DND-41 (cell line): ENCODE results near the gene OR6C2.
"Not testable (repeated sequence)": the region's sequence is repeated elsewhere in the genome, so short reads cannot be mapped to it uniquely, and the experiment has no call there.

Experiments
- ATAC-seq: fragments of 200-7000 bp; cut with Tn5 transposase; 3 replicates; pipeline ENCODE4 v1.9.1; 2021; ENCODE audit warnings: low read depth; ENCODE audit not compliant: insufficient read depth
- DNase-seq: peaks from one replicate; pipeline ENCODE4 v3.0.0-alpha.2; 2020
- H2AFZ ChIP-seq: 2 replicates; pipeline ENCODE4 v1.6.0; 2012; ENCODE audit warnings: low read depth, low read length
- H3K27ac ChIP-seq: 2 replicates; pipeline ENCODE4 v1.5.1; 2012; ENCODE audit warnings: low read length, inconsistent platforms
- H3K27me3 ChIP-seq: fragments of 200-600 bp; sonication (generic); 2 replicates; pipeline ENCODE4 v1.6.0; 2012; ENCODE audit warnings: low read length, mild to moderate bottlenecking, inconsistent platforms; ENCODE audit not compliant: insufficient read depth, poor library complexity
- H3K36me3 ChIP-seq: 2 replicates; pipeline ENCODE4 v1.5.1; 2012; ENCODE audit warnings: low read length, inconsistent platforms; ENCODE audit not compliant: insufficient read depth
- H3K4me1 ChIP-seq: 2 replicates; pipeline ENCODE4 v1.5.1; 2012; ENCODE audit warnings: mild to moderate bottlenecking, low read length; ENCODE audit not compliant: insufficient read depth
- H3K4me2 ChIP-seq: 2 replicates; pipeline ENCODE4 v1.6.0; 2012; ENCODE audit warnings: mild to moderate bottlenecking, moderate library complexity, low read length, inconsistent platforms; ENCODE audit not compliant: insufficient read depth
- H3K4me3 ChIP-seq, 2 experiments: fragments of 200-600 bp in 1 of 2; shearing (Covaris generic) in 1 of 2; 2 replicates each; pipeline ENCODE4 v1.5.1; 2012 to 2016; ENCODE audit warnings: inconsistent platforms in 2 of 2, low read length in 2 of 2, mild to moderate bottlenecking in 2 of 2, low read depth in 1 of 2, moderate library complexity in 1 of 2
- H3K79me2 ChIP-seq: 2 replicates; pipeline ENCODE4 v1.6.0; 2012; ENCODE audit warnings: low read length, inconsistent platforms; ENCODE audit not compliant: insufficient read depth
- H3K9ac ChIP-seq: 2 replicates; pipeline ENCODE4 v1.6.0; 2012; ENCODE audit warnings: low read depth, mild to moderate bottlenecking, inconsistent platforms, low read length, moderate library complexity
- H3K9me3 ChIP-seq: 2 replicates; pipeline ENCODE4 v1.5.1; 2012; ENCODE audit warnings: low read length, moderate library complexity, mild to moderate bottlenecking, inconsistent platforms; ENCODE audit not compliant: insufficient read depth, severe bottlenecking
- H4K20me1 ChIP-seq: 2 replicates; pipeline ENCODE4 v1.6.0; 2012; ENCODE audit warnings: low read length; ENCODE audit not compliant: insufficient read depth
- EZH2 ChIP-seq: IDR thresholded peaks from 3 replicates; pipeline ENCODE4 v1.6.1; 2012; ENCODE audit warnings: borderline replicate concordance, low read depth, mild to moderate bottlenecking, moderate library complexity, low read length, inconsistent platforms; ENCODE audit not compliant: severe bottlenecking
- TF ChIP-seq, protein P1 (sequence below): IDR thresholded peaks from 2 replicates; pipeline ENCODE4 v1.5.1; 2012; ENCODE audit warnings: borderline replicate concordance, low read length, moderate library complexity, mild to moderate bottlenecking; ENCODE audit not compliant: poor library complexity, severe bottlenecking; ENCODE audit errors: extremely low read depth

The OR6C2 gene

DNA sequence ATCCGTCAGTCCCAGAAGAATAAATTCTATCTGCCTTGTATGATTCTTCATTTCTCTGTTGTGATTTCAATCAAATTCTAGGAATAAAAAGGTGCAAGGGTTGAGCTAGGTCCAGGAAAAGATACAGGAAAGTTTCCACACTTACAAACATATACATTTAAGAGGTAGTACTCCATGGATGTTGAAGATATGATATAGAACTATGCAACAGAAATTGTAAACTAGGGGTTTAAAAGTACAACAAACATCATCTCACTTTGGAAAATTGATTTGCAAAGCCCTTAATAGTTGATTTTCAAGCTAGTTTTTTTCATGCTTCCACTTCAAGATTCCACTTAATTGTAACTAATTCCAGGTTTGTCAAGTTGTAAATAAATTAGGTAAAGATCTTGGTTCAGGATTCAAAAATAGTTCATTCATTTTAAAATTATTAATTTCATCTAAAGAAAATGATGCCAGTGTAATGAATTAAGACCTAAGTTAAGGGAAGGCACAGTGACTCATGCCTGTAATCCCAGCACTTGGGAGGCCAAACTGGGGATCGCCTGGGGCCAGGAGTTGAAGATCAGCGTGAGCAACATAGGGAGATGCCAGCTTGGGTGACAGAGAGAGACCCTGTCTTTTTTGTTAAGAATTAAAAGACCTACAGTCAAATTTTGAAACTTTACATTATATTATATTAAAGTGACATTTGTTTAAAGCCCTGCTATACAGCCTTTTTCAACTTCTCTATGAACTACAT lies 26.4 kb downstream of the OR6C2 start, which contains the start of gene OR6C70:
Gene OR6C70, minus strand, starts transcription at position 51 of the 742 bp plus-strand sequence. Its CDS starts 0 bp downstream, at position 51.
- Histone ChIP-seq H2AFZ (no peak within 1 kb of the TSS), H3K79me2 (no peaks in the 10 kb centered on the region), H3K27ac (no peak within 1 kb of the TSS), H3K4me1 (no peaks in the 10 kb centered on the region), H3K9ac (no peak within 1 kb of the TSS), H3K4me3 (no peak within 1 kb of the TSS), H4K20me1 (no peaks in the 10 kb centered on the region), H3K27me3 (peaks cover 11% of the 10 kb centered on the region), H3K9me3 (no peaks in the 10 kb centered on the region), H3K4me2 (no peak within 1 kb of the TSS), H3K36me3 (no peaks in the 10 kb centered on the region)
- TF ChIP-seq EZH2, result no peak
- TF ChIP-seq, protein P1, sequence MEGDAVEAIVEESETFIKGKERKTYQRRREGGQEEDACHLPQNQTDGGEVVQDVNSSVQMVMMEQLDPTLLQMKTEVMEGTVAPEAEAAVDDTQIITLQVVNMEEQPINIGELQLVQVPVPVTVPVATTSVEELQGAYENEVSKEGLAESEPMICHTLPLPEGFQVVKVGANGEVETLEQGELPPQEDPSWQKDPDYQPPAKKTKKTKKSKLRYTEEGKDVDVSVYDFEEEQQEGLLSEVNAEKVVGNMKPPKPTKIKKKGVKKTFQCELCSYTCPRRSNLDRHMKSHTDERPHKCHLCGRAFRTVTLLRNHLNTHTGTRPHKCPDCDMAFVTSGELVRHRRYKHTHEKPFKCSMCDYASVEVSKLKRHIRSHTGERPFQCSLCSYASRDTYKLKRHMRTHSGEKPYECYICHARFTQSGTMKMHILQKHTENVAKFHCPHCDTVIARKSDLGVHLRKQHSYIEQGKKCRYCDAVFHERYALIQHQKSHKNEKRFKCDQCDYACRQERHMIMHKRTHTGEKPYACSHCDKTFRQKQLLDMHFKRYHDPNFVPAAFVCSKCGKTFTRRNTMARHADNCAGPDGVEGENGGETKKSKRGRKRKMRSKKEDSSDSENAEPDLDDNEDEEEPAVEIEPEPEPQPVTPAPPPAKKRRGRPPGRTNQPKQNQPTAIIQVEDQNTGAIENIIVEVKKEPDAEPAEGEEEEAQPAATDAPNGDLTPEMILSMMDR, result no peak
- DNase-seq (no peak), ATAC-seq (no peak)

DNA sequence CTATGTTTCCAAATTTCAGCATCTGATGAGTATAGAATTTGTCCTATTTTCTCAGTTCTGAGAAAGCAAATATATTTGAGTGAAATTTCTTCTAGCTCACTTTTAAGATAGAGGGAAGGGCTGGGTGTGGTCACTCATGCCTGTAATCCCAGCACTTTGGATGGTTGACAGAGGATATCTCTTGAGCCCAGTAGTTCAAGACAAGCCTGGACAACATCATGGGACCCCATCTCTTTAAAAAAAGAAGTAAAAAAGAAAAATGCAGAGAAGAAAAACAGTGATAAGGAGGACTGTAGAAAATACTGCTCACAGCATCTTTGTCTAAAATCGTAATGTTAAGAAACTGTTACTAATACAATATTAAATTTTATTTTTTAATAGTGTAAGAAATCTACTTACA lies 28.4 kb downstream of the OR6C2 start:
- no peak for ATAC-seq
- H3K36me3 ChIP-seq, result no peaks in the 10 kb centered on the region

DNA sequence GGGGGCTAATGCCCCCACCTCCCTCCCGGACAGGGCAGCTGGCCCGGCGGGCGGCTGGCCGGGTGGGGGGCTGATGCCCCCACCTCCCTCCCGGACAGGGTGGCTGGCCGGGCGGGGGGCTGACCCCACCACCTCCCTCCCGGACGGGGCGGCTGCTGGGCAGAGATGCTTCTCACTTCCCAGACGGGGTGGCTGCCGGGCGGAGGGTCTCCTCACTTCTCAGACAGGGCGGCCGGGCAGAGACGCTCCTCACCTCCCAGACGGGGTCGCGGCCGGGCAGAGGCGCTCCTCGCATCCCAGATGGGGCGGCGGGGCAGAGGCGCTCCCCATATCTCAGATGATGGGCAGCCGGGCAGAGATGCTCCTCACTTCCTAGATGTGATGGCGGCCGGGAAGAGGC lies 35.3 kb downstream of the OR6C2 start:
- not testable (repeated sequence) for H3K36me3 ChIP-seq, DNase-seq, H3K9ac ChIP-seq, H3K9me3 ChIP-seq, H3K4me1 ChIP-seq, H2AFZ ChIP-seq, H3K27me3 ChIP-seq, H3K4me3 ChIP-seq, H3K27ac ChIP-seq, ATAC-seq, H3K4me2 ChIP-seq, H4K20me1 ChIP-seq, H3K79me2 ChIP-seq

More for the DNA sequence above, 28.4 kb downstream of the OR6C2 start:
- peaks cover 12% of the 10 kb centered on the region for H3K27me3 ChIP-seq
- no peak for DNase-seq
- TF ChIP-seq, protein P1, result no peak
- no peak for TF ChIP-seq EZH2
- no peaks in the 10 kb centered on the region for H3K79me2 ChIP-seq
- H3K4me3 ChIP-seq, result no peak overlapping the region
- H3K4me2 ChIP-seq, result no peak overlapping the region
- no peak overlapping the region for H3K27ac ChIP-seq
- H4K20me1 ChIP-seq, result no peaks in the 10 kb centered on the region
- no peak overlapping the region for H2AFZ ChIP-seq
- no peak overlapping the region for H3K9ac ChIP-seq
- H3K4me1 ChIP-seq, result no peaks in the 10 kb centered on the region
- no peaks in the 10 kb centered on the region for H3K9me3 ChIP-seq

DNA sequence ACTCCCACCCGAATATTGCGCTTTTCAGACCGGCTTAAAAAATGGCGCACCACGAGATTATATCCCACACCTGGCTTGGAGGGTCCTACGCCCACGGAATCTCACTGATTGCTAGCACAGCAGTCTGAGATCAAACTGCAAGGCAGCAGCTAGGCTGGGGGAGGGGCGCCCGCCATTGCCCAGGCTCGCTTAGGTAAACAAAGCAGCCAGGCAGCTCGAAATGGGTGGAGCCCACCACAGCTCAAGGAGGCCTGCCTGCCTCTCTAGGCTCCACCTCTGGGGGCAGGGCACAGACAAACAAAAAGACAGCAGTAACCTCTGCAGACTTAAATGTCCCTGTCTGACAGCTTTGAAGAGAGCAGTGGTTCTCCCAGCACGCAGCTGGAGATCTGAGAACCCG lies 40.4 kb downstream of the OR6C2 start:
- not testable (repeated sequence) for H3K79me2 ChIP-seq, H3K4me2 ChIP-seq, DNase-seq, ATAC-seq, H3K36me3 ChIP-seq, H3K9me3 ChIP-seq, H3K27ac ChIP-seq, H3K9ac ChIP-seq, H2AFZ ChIP-seq, H3K4me1 ChIP-seq, H4K20me1 ChIP-seq, H3K27me3 ChIP-seq, H3K4me3 ChIP-seq
